Activated naive CD4-positive, alpha-beta T cell (primary cell): Measurements from ENCODE around the gene PAK4.
"Not testable (repeated sequence)": the region's sequence is repeated elsewhere in the genome, so short reads cannot be mapped to it uniquely, and the experiment has no call there.

Experiments used
- DNase-seq, 4 experiments: peaks; one replicate each; lab custom pipeline; 2025; lab: John Stamatoyannopoulos, UW

The PAK4 gene

DNA sequence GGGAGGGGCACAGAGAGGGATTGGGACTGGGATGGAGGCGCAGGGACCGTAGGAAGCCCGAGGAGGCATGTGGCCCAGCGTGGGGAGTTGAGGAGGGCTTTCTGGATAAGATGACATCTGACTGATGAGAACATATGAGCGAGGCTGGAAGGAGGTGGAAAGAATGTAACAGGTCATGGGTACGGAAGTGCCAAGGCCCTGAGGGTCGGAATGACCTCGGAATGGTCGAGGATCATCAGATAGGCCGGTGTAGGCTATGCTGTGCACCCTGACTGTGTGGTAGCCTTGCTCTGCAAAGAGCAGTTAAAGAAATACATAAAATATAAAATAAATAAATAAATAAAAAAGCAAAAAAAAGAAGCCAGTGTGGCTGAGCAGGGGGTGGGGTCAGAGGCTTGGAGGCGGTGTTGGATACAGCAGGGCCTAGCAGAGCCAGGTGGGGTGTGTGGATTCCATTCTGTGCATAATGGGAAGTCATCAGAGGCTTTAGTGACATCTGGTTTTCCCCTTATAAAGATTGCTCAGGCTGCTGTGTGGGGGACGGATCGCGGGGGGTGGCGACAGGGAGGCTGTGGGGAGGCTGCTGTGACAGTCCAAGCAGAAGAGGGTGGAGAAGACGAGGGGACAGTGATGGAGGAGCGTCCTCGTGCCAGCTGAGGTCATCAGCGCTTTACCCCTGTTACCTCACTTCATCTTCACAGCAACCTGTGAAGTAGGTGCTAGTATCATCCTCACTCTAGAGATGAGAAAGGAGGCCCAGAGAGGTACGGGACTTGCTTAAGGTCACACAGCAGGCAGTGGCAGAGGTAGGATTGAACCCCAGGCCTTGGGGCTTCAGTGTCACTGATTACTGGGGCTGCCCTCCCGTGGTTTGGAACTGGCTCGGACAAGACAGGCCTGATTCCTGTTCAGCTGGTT, 5.0 kb downstream of the PAK4 start:
- DNase-seq, result no peak

- DNase-seq, result no peak
Observed at GRCh38 chr19:39131255-39131755, 5.7 kb downstream of the PAK4 start.

- no peak for DNase-seq
Observed at GRCh38 chr19:39132344-39132969, 6.9 kb downstream of the PAK4 start.

DNA sequence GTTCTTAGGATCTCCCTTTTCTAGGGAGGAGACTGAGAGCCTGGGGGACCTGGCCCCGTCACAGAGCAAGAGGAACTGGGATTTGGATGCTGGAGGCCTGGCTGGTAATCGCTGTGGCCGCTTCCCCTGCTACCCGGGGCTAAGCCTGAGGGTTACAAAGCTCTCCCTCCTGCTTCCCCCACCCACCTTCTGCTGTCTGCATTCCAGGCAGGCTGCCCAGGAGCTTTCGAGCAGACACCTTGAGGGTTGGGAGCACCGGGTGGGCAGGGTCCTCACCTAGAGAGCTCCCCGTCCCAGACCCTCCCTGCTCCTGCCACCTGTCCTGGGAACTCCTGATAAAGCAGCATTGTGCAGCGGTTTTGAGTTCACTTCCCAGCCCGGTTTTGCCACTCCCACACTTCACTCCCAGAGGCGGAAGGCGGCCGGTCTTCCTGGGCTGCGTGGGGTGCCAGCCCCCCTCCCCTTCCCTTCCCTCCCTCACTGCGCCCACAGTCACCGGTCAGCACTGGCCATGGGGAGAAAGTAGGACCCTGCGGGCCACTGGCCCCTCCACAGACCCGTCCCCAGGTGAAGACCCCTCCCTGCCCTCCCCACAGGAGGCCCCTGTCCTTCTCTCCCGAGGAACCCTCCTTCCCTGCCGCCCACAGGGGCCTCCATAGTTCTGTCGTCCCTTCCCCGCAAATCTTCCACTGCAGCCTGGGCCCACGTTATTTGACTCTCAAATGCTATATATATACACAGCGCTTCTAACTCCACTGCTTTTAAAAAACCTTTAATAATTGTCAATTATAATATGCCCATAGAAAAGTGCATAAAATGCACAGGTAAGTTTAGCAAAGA, 8.1 kb downstream of the PAK4 start:
- DNase-seq, result no peak

DNA sequence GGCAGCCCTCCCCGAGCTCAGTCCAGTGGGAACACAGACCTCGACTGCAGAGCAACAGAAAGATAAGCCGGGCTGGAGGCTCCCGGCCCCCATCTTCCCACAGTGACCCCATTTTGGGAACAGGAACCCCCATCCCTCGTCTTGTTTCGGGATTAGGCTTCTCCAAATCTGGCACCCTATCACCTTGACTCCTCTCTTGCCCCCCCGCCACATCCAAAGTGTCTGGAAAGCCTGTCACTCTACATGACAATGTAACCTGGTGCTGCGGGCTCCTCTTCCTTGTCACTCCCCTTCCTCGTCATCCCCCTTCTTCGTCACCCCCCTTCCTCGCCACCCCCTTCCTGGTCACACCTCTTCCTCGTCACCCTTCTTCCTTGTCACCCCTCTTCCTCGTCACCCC, 10.1 kb downstream of the PAK4 start:
- no peak for DNase-seq

DNA sequence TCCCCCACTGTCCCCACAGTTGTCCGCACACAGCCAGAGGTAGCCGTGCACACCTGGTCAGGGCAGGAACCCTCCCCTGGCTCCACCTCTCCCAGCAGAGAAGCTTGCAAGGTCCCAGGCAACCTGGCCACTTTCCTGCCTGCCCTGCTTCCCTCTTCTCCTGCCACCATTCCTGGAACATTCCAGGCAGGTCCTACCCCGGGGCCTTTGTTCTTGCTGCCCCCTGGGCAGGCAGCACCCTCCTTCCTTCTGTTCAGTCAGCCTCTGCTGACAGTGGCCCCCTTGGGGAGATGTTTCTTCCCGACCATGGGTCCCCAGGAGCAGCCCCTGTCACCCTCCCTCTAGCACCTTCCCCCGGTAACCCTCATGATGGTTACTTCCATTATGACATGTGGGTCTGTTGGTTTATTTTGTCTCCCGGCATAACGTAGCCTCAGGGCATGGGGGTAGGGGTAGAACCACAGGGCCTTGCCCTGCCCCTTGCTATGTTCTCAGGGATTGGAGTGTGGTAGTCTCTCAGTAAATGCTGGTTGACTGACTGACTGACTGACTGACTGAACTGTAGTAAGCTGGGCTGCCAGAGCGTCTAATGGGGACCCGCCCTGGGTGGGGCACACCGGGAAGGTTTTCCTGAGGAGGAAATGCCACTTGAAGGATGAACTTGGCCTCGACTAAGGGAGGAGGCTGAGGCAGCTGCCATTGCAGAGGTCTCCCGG, 10.8 kb downstream of the PAK4 start:
- no peak for DNase-seq

DNA sequence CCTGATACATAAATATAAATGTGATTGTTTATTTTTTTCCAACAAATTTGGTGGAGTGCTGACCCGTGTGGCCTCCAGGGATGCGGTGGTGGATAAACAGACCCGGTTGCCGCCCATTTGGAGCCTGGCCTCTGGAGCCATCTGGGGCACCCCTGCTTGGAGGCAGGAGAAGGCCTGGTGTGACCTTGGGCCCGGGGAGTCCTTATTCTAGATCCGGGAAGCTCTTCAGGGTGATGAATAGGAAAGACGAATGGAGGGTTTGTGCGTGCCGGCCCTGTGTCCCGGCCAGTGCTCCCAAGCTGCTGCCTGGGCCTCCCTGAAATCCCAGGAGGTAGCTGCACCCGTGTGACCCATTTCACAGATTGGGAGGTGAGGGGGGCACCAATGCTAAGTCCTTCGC, 11.5 kb downstream of the PAK4 start:
- no peak for DNase-seq

- no peak for DNase-seq
Observed at GRCh38 chr19:39138221-39139211, 12.9 kb downstream of the PAK4 start.

DNA sequence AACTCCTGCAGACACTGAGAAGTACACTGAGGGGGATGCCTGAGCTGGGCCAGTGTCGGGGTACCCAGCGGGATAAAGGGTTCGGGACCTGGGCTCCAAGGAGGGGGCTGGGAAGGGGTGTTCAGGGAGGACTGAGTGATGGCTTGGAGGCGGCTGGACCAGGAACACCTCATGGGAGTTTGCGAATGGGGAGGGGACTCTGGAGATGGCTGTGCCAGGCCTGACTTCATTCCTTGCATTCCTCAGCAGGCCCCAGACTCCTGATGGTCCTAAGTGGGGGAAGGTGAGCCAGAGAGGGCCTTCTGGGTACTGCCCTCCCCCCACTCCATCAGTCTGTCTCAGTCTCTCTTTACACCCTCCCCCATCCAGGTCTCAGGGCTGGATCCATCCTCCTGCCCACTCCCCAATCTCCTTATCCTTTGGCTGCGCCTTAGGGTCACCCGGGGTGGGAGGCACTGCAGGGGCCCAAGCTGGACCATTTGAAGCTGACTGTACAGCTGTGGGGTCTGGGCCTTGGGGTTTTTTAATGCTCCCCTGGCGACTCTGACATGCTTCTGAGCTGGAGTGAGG, 13.8 kb downstream of the PAK4 start:
- DNase-seq, result no peak

- no peak for DNase-seq
Observed at GRCh38 chr19:39139971-39140453, 14.4 kb downstream of the PAK4 start.

DNA sequence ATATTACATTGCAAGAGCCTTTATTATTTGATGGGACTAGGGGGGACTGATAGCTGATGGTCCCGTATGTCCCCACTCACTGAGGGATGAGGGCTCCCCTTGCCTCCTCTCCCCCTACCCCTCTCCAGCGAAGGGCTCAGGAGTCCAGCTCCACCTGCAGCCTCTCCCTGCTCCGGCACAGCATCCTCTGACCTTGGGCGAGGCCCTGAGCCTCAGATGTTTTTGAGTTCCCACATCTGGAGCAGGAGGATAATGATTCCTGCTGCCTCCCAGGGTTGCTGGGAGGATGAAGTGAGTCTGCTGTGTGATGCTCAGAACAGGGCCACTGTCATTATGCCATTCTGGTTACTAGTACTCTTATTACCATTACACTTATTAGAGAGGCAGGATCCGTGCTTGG, 15.0 kb downstream of the PAK4 start:
- no peak for DNase-seq

GRCh38 chr19:39141929-39142328, 16.3 kb downstream of the PAK4 start:
- no peak for DNase-seq

GRCh38 chr19:39142630-39143029, 17.0 kb downstream of the PAK4 start:
- no peak for DNase-seq

GRCh38 chr19:39143757-39144289, 18.2 kb downstream of the PAK4 start:
- DNase-seq, result not testable (repeated sequence)

GRCh38 chr19:39144290-39145071, 18.9 kb downstream of the PAK4 start:
- no peak for DNase-seq

DNA sequence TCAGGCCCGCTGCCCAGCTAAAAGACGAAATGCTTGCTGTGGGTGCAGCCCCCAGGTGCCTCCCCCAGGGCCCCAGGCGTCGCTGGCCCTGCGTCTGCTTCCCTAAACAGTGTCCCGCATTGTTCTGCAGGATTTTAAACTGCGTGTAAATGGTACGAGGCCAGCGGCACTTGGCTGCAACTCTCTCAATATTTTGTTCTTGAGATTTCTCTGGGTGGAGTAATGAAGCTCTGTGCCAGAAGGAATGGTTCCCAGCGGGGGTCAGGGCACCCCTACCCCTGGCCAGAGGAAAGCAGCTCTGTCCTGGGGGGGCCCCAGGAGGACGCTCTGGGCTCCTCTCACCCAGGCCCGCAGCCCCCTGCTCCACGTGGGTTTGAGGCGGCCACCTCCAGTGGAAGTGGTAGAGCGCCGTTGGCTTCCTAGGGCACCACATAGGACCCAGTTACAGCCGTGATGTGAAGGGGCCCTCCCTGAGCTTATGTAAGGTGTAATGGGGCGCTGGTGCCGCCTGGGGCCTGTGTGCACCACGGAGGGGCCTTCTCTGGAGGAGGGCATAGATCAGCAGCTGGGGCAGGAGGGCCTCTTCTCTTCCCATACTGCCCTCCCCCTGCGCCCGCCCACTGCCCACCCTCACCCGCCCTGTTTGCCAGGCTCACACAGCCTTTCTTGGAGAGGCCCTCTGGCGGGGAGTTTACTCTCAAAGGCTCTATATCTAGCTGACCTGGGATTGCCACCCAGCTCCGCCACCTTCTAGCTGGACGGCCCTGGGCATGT, 19.8 kb downstream of the PAK4 start:
- DNase-seq, result no peak

DNA sequence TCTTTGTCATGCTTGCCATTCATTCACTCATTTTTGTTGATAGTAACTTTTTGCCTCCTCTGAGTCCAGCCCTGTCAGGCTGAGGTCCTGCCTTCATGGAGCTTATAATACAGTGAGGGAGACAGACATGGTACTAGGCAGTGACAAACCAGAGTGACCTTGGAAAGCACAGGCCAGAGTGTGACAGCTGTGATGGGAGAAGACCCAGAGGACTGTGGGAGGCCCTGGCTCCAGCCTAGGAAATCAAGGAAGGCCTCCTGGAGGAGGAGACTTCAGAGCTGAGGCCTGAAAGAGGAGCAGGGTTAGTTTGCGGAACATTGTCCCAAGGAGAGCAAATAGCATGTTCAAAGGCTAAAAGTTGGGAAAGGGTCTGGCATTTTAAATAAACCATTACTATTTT, 20.5 kb downstream of the PAK4 start:
- DNase-seq, result no peak
